Measurements from ENCODE around the gene THBS1. TPM values are rescaled to one million over a fixed set of nuclear protein-coding genes. Genes with fewer than 3 reads are reported as not detected.

The THBS1 gene
- total RNA-seq, 1 donor from 2014 or later: 67.3 TPM

GRCh38 chr15:39539973-39540558 lies 40.8 kb upstream of the THBS1 start:
- Histone ChIP-seq H3K36me3 (ENCODE audit: control insufficient read depth, insufficient read depth, low read length) (no peaks in the 10 kb centered on the region), H3K27me3 (ENCODE audit: control insufficient read depth, insufficient read depth, low read length) (no peaks in the 10 kb centered on the region), H3K4me3 (ENCODE audit: low read depth, low read length) (no peak overlapping the region)
- DNase-seq (ENCODE audit: low read depth): no peak
- no peak for TF ChIP-seq CTCF (IDR thresholded peaks at IDR 0.05; ENCODE audit: insufficient read depth, low read length, poor library complexity, severe bottlenecking)

GRCh38 chr15:39542385-39543065 lies 38.4 kb upstream of the THBS1 start:
- no peak for TF ChIP-seq CTCF (IDR thresholded peaks at IDR 0.05; ENCODE audit: insufficient read depth, low read length, poor library complexity, severe bottlenecking)
- DNase-seq (ENCODE audit: low read depth): no peak
- H3K36me3 ChIP-seq (ENCODE audit: control insufficient read depth, insufficient read depth, low read length): no peaks in the 10 kb centered on the region
- no peak overlapping the region for H3K4me3 ChIP-seq (ENCODE audit: low read depth, low read length)
- H3K27me3 ChIP-seq (ENCODE audit: control insufficient read depth, insufficient read depth, low read length): no peaks in the 10 kb centered on the region

GRCh38 chr15:39543651-39544050 lies 37.2 kb upstream of the THBS1 start:
- H3K27me3 ChIP-seq (ENCODE audit: control insufficient read depth, insufficient read depth, low read length): no peaks in the 10 kb centered on the region
- no peak for DNase-seq (ENCODE audit: low read depth)
- H3K4me3 ChIP-seq (ENCODE audit: low read depth, low read length): no peak overlapping the region
- H3K36me3 ChIP-seq (ENCODE audit: control insufficient read depth, insufficient read depth, low read length): no peaks in the 10 kb centered on the region
- no peak for TF ChIP-seq CTCF (IDR thresholded peaks at IDR 0.05; ENCODE audit: insufficient read depth, low read length, poor library complexity, severe bottlenecking)

GRCh38 chr15:39546842-39547241 lies 34.0 kb upstream of the THBS1 start:
- Histone ChIP-seq H3K27me3 (ENCODE audit: control insufficient read depth, insufficient read depth, low read length) (no peaks in the 10 kb centered on the region), H3K4me3 (ENCODE audit: low read depth, low read length) (no peak overlapping the region), H3K36me3 (ENCODE audit: control insufficient read depth, insufficient read depth, low read length) (no peaks in the 10 kb centered on the region)
- no peak for TF ChIP-seq CTCF (IDR thresholded peaks at IDR 0.05; ENCODE audit: insufficient read depth, low read length, poor library complexity, severe bottlenecking)
- DNase-seq (ENCODE audit: low read depth): no peak

GRCh38 chr15:39548561-39548960 lies 32.3 kb upstream of the THBS1 start:
- no peaks in the 10 kb centered on the region for H3K36me3 ChIP-seq (ENCODE audit: control insufficient read depth, insufficient read depth, low read length)
- no peak for TF ChIP-seq CTCF (IDR thresholded peaks at IDR 0.05; ENCODE audit: insufficient read depth, low read length, poor library complexity, severe bottlenecking)
- H3K4me3 ChIP-seq (ENCODE audit: low read depth, low read length): no peak overlapping the region

GRCh38 chr15:39549912-39550311 lies 31.0 kb upstream of the THBS1 start:
- Histone ChIP-seq H3K4me3 (ENCODE audit: low read depth, low read length) (no peak overlapping the region), H3K27me3 (ENCODE audit: control insufficient read depth, insufficient read depth, low read length) (no peaks in the 10 kb centered on the region), H3K36me3 (ENCODE audit: control insufficient read depth, insufficient read depth, low read length) (no peaks in the 10 kb centered on the region)
- no peak for DNase-seq (ENCODE audit: low read depth)
- no peak for TF ChIP-seq CTCF (IDR thresholded peaks at IDR 0.05; ENCODE audit: insufficient read depth, low read length, poor library complexity, severe bottlenecking)

More at GRCh38 chr15:39548561-39548960, 32.3 kb upstream of the THBS1 start:
- H3K27me3 ChIP-seq (ENCODE audit: control insufficient read depth, insufficient read depth, low read length): no peaks in the 10 kb centered on the region
- DNase-seq (ENCODE audit: low read depth): no peak

Data from kidney epithelial cell (primary cell).